NCI-H82 (cell line): ENCODE results near the gene NUCB1.
"Not testable (repeated sequence)": the region's sequence is repeated elsewhere in the genome, so short reads cannot be mapped to it uniquely, and the experiment has no call there.

Experiments
- DNase-seq: peaks from one replicate; lab custom pipeline; 2025; lab: John Stamatoyannopoulos, UW

The NUCB1 gene

GRCh38 chr19:48874303-48875135 lies 25.6 kb upstream of the NUCB1 start:
- DNase-seq, result peak; percentile 60

DNA sequence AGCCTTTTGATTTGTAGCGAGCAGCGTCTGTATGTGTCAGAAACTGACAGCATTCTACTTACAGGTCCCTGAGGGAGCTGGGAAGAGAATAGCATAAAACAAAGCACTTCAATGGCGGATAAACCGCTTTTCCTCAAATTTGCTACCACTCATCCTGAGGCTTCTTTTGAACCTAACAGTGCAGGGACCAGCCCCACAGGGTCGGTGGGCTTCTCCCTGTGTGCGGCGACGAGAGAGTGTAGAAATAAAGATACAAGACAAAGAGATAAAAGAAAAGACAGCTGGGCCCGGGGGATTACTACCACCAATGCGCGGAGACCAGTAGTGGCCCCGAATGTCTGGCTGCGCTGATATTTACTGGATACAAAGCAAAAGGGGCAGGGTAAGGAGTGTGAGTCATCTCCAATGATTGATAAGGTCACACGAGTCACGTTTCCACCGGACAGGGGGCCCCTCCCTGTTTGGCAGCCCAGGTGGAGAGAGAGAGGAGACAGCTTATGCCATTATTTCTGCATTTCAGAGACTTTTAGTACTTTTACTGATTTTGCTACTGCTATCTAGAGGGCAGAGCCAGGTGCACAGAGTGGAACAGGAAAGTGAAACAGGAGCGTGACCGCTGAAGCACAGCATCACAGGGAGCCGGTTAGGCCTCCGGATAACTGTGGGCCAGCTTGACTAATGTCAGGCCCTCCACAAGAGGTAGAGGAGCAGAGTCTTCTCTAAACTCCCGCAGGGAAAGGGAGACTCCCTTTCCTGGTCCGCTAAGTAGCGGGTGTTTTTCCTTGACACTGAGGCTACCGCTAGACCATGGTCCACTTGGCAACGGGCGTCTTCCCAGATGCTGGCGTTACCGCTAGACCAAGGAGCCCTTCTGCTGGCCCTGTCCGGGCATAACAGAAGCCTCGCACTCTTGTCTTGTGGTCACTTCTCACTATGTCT lies 23.8 kb upstream of the NUCB1 start:
- DNase-seq, result peak; percentile 81

GRCh38 chr19:48877855-48878195 lies 22.3 kb upstream of the NUCB1 start:
- DNase-seq, result no peak

- DNase-seq, result no peak
Measured at GRCh38 chr19:48878196-48879024, 21.7 kb upstream of the NUCB1 start.

GRCh38 chr19:48879025-48879637 lies 21.0 kb upstream of the NUCB1 start:
- no peak for DNase-seq

- peak; percentile 69 for DNase-seq
Measured at GRCh38 chr19:48879696-48880095, 20.4 kb upstream of the NUCB1 start.

DNA sequence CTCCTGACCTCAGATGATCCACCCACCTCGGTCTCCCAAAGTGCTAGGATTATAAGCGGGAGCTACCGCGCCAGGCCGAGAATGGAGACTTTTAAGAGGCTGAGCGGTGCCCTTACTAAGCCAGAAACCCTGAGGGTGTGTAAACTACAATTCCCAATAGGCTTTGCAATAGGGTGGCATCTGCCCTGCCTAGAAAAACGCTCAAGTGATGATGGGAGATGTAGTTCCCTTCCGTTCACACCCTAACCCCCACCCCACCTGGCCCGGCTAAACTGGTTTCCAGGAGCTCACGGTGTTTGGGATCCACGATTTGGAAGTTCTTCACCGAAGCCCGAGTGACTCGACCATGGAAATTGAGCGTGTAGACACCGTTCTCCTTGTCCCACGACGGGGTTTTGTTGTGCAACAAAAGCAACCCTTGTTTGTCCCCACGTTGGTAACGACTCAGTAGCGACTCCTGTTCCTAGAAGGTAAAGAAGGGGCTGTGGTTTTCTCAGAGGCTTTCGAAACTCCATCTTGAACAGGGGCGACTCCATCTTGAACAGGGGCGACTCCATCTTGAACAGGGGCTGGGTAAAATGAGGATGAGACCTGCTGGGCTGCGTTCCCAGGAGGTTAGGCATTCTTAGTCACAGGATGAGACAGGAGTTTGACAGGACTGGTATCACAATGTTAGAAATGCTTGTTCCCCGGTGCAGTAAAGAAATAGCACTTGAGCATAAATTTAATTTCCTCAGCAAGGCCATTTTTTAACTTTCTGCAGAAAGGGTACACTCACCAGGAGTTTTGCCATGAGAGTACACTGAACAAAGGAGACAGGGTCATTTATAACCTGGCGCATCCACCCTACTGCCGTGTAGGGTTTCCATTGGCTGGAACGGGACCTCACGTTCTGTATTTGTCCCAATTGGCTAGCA lies 18.1 kb upstream of the NUCB1 start:
- DNase-seq, result peak; percentile 75

- no peak for DNase-seq
Measured at GRCh38 chr19:48883726-48884125, 16.4 kb upstream of the NUCB1 start.

- DNase-seq, result no peak
Measured at GRCh38 chr19:48887861-48888612, 12.1 kb upstream of the NUCB1 start.

DNA sequence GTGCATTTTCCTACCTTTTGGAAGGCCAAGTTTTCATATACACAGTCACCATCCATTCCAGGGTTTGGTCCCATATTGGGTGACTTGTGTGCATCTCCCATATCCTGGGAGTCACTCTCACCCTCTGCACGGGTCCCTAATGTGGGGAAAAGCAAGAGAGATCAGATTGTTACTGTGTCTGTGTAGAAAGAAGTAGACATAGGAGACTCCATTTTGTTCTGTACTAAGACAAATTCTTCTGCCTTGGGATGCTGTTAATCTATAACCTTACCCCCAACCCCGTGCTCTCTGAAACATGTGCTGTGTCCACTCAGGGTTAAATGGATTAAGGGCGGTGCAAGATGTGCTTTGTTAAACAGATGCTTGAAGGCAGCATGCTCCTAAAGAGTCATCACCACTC lies 10.6 kb upstream of the NUCB1 start:
- not testable (repeated sequence) for DNase-seq

- DNase-seq, result peak; percentile 50
Measured at GRCh38 chr19:48890551-48890950, 9.6 kb upstream of the NUCB1 start.

DNA sequence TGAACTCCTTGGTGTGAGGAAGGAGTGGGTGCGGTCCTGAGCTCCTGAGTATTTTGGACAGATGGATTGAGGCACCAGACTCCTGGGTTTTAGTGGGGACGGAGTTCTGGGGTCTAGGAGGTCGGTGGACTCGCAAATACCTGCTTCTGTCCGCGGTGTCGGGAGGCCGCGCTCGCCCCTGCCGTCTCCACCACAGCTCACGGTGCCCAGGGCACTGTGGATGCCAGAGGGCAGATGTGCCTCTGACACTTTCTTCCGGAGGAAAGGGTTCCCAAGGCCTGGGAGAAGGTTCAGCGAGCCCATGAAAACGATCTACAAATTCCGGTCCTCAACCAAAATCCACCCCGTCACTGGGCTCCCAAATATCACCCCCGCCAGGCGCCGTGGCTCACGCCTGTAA lies 4.9 kb upstream of the NUCB1 start:
- no peak for DNase-seq

DNA sequence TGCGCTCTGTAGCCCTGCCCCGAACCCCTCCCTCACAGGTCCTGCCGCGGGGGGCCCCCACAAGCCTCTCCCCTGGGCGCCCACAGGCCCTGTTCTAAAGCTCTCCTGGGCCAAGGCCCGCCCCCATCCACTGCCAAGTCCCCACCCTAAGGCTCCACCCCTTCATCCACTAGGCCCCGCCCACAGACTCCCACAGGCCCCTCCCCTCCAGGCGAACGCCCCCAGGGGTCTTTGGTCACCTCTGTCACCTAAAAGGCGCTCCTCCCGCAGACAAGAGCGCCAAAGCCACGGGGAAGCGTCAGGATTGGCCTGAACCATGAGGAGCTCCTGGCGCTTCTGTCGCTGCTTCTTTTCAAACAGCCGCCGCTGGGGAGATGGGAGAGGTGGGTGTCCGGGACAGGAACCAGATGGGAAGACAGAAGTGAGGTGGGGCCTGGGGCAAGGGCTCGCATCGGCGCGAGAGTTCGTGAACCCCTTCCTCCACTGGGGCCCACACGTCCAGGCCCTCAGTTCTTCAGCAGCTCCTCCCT lies 3.9 kb upstream of the NUCB1 start:
- peak; percentile 31 for DNase-seq

DNA sequence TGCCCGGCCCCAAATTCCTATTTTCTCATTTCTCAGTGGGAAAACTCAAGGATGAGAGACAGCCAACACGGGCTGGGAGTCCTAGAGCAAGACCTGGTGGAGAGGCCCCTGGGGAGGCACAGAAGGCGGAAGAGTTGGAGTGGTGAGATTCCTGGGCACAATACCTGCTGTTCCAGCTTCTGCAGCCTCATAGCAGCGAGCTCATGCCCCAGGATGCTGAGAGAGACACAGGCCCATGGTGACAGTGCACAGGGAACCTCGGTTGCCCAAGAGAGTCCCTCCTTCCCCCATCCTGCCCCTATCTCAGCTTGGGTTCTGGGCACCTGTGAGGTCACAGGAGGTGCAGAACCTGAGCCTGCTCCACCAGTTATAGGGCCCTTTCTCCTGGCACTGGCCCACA lies 2.9 kb upstream of the NUCB1 start:
- no peak for DNase-seq

DNA sequence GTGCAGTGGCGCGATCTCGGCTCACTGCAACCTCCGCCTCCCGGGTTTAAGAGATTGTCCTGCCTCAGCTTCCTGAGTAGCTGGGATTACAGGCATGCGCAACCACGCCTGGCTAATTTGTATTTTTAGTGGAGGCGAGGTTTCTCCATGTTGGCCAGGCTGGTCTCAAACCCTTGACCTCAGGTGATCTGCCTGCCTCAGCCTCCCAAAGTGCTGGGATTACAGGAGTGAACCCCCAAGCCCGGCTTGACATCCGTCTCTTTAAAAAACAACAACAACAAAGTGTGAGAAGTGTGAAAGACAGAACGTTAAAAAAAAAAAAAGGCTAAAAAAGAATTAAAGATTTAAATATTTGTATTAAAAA lies 744 bp upstream of the NUCB1 start:
- peak; percentile 62 for DNase-seq

DNA sequence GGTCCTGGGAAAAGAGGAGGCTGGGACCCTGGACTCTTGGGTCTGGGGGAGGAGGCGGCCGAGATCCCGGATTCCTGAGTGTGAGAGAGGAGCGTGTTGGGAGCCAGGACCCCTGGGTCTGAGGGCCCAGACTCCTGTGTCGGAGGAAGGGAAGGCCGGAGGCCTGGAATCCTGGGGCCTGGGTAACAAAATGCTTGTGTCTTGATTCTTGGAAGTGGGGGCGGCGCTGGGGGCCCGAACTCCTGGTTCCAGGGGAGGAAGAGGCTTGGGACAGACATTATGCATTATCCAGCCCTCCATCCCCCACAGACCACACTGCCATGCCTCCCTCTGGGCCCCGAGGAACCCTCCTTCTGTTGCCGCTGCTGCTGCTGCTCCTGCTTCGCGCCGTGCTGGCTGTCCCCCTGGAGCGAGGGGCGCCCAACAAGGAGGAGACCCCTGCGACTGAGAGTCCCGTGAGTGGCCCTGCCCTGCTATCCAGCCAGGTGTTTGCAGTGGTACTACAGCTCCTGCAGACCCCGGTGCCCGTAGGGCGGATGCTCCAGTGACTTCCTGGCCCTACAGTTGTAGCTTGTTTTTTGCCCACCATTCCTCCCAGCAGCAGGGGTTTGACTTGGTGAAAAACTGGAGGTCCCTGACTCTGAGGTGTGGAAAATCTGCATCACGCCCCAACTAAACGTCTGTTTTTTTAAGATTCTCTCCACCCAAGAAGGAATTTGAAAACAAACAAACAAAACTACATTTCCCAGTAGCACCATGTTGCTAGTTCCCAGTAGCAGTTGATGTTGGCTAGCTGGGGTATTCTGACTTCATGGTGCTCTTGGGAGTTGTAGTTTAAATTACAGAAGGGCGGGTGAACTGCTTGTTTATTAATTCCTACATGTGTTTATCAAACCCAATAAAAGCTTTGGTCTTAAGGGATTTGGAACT lies 630 bp downstream of the NUCB1 start:
- peak; percentile 45 for DNase-seq

DNA sequence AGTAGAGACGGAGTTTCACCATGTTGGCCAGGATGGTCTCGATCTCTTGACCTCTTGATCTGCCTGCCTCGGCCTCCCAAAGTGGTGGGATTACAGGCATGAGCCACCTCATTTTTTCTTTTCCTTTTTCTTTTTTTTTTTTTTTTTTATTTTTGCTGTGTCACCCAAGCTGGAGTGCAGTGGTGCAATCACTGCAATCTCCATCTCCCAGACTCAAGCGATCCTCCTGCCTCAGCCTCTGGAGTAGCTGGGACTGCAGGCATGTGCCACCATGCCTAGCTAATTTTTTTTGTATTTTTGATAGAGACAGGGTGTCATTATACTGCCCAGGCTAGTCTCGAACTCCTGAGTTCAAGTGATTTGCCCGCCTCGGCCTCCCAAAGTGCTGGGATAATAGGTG lies 2.2 kb downstream of the NUCB1 start:
- not testable (repeated sequence) for DNase-seq

DNA sequence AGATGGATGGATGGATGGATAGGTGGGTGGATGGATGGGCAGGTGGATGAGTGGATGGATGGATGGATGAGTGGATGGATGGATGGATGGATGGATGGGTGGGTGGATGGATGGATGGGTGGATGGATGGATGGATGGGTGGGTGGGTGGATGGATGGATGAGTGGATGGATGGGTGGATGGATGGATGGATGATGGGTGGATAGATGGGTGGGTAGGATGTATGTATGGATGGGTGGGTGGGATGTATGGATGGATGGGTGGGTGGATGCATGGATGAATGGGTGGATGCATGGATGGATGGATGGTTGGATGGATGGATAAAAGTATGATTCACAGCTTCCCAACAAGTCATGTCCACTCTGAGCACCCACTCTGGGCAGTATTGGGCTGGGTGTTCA lies 3.7 kb downstream of the NUCB1 start:
- DNase-seq, result not testable (repeated sequence)

- DNase-seq, result no peak
Measured at GRCh38 chr19:48905664-48906063, 5.6 kb downstream of the NUCB1 start.
